NCI-H146 (cell line): ENCODE results near the gene GET4.
"Not testable (repeated sequence)": the region's sequence is repeated elsewhere in the genome, so short reads cannot be mapped to it uniquely, and the experiment has no call there.

ENCODE experiments used
- DNase-seq: peaks from one replicate; lab custom pipeline; 2025; lab: John Stamatoyannopoulos, UW

GET4 gene

DNA sequence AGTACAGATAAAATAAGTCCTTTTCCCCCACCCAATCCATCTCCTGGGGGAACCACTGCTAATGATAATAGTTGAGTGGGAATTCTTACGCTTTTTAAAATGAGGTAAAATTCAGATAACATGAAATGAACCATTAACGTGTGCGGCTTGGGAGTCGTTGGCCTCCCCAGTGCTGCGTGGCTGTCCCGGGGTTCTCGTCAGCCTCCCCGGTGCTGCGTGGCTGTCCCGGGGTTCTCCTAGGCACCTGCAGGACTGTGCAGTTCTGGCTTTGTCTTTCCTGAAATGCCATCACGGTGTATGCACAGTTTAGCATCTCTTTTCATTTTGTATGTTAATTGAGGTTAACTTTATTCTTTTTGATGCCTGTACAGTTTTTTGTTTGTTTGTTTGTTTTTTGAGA is 30.6 kb upstream of the GET4 start:
- DNase-seq, result no peak

DNA sequence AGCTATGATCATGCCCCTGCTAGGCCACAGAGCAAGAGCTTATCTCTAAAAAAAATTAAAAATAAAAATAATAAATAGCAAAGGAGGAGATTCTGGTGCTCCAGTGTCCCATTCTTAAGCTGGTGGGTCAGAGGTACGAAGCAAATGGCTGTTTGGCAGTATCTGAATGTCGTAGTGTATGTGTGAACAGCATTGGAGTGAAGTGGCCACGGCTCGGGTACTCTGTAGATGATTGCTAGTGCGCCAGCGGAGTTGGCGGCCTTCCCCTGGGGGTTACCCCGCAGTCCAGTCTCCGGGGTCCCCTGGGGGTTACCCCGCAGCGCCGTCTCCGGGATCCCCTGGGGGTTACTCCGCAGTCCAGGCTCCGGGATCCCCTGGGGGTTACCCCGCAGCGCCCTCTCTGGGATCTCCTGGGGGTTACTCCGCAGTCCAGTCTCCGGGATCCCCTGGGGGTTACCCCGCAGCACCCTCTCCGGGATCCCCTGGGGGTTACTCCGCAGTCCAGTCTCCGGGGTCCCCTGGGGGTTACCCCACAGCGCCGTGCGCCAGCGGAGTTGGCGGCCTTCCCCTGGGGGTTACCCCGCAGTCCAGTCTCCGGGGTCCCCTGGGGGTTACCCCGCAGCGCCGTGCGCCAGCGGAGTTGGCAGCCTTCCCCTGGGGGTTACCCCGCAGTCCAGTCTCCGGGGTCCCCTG is 29.2 kb upstream of the GET4 start:
- not testable (repeated sequence) for DNase-seq

- DNase-seq, result not testable (repeated sequence)
These were observed 28.6 kb upstream of the GET4 start for GRCh38 chr7:847728-848127.

DNA sequence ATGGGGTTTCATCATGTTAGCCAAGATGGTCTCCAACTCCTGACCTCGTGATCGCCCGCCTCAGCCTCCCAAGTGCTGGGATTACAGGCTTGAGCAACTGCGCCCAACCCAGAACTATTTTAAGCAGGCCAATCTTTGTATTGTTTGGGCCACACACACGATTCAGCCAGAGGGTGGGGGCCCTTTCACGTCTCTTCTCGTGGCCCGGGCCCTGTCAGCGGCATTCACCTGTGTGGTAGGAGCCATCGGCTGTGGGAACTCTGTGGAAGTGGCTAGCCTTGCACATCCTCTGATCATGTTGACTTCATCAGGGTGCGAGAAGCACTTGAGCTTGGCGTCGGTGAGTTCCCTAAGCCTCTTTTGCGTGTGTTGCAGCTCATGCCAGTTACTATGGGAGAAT is 27.2 kb upstream of the GET4 start:
- no peak for DNase-seq

GRCh38 chr7:849781-850180 is 26.6 kb upstream of the GET4 start:
- no peak for DNase-seq

- DNase-seq, result no peak
These were observed 25.1 kb upstream of the GET4 start for GRCh38 chr7:851204-851603.

- DNase-seq, result no peak
These were observed 22.8 kb upstream of the GET4 start for GRCh38 chr7:853366-854117.

DNA sequence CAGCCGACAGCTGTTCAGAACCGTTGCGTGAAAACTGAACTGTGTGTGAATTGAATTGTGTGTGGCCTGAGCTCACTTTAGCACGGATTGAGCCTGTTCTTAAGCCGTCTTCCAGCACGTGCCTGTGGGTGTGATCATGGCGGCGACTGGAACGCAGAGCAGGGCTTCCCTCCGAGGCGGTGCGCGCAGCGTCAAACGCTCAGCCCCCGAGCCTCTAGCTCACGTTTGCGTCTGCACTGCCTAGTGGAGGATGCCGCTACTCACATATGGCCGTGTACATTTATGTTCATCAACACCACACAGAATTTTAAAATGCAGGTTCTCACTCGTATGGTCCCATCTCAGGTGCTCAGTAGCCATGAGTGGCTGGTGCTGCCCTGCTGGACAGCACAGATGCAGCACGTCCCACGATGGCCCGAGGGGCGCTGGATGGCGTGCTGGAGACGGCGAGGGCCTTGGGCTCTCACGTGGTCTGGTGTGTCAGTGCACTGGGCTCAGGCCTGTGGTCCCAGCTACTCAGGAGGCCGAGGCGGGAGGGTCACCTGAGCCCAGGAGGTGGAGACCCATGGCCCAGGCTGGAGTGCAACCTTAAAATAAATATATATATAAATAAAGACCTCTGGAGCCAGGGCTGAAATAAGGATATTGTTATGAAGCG is 22.1 kb upstream of the GET4 start:
- DNase-seq, result no peak

DNA sequence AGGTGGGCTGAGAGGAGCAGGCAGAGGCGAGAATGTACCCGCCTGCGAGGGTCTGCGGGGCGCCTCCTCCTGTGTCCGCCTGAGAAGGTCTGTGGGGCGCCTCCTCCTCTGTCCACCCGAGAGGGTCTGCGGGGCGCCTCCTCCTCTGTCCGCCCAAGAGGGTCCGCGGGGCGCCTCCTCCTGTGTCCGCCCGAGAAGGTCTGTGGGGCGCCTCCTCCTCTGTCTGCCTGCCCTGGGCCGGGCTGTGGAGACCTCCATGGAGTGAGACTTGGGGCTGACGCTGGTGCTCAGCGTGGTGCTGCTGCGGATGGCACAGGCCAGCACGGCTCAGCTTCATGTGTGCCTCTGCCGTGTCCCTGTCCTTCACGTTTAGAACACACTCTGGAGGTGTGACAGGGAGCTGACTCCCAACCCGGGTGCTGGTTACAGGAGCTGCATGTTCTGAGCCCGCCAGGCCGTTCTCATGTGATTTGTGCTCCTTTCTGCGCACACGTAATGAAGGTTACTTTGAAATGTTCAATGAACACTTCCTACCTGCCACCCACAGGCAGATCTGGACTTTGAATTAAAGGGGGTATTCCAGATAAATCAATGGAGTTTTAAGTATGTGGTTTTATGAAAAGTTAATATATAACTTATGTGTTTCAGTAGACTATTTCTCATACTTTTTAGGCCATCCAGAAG is 20.5 kb upstream of the GET4 start:
- DNase-seq, result no peak

DNA sequence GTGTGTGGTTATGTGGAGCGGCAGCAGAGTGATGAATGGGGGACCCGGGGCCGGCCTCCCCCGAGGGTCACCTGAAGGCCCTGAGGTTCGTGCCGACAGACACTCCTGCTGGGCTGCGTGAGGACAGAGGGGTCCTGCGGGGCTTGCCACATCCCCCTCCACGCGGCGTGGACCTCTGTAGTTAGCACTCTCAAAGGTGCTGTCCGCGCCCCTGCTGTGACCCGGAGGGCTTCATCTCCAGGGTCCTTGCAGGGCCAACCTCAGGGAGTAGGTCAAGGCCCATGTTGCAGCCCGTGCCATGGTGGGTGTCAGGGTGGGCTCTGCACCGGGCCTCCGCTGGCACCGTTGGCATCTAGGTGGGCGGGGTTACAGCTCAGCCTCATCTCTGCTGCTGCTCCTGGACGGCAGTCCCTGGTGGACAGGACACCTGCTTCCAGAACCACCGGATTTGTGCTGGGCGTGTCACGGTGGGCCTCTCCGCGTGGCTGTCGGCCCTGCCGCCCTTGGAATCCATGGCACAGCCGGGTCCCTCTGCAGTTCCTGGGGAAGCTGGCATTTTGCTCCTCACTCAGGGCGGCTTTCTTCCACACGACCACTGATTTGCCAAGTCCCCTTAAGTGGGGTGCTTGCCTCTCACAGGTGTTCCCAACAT is 19.8 kb upstream of the GET4 start:
- no peak for DNase-seq

- no peak for DNase-seq
These were observed 18.7 kb upstream of the GET4 start for GRCh38 chr7:857661-858060.

GRCh38 chr7:859359-860030 is 16.9 kb upstream of the GET4 start:
- no peak for DNase-seq

DNA sequence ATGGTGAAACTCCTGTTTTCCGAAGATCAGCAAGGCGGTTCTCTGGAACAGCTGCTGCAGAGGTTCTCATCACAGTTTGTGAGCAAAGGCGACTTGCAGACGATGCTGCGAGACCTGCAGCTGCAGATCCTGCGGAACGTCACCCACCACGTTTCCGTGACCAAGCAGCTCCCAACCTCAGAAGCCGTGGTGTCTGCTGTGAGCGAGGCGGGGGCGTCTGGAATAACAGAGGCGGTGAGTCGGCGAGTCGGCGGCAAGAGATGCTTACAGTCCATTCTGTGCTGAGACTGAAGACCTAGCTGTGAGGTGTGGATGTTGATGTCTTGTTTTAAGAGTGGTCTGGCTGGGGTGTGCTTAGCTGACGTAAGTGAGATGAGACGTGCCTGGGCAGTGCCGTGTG is 16.2 kb upstream of the GET4 start:
- no peak for DNase-seq

DNA sequence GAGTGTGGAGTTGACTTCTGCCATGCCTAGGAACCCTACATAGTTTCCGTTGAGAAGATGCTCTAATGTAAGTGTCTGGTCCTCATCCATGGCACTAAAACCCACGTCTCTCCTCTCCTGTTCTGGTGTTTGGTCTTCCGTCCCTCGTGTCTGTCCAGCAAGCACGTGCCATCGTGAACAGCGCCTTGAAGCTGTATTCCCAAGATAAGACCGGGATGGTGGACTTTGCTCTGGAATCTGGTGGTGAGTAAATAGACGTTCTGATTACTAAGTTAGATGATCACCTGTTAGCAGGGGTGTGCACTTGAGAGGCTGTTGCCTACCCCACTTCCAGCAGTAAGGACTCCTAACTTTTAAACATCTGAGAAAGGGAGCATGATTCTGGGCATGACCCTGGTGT is 15.1 kb upstream of the GET4 start:
- DNase-seq, result no peak

DNA sequence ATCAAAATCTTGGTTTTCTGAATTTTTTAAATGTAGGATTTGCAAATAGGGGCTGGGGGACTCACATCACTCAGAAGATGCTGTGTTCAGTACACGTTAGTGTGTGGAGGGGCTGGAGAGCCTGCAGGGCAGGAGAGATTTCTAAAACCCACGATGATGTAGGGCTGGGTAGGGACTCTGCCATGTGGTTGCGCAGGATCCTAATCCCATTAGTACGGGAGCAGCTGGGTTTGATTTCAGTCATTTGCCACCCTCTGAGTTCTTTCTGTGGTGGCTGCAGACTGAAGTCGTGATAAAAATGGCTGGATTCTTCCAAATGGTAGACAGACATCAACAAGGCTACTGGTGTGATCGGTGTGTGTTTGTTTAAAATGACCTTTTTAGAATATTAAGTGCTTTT is 14.2 kb upstream of the GET4 start:
- DNase-seq, result no peak

DNA sequence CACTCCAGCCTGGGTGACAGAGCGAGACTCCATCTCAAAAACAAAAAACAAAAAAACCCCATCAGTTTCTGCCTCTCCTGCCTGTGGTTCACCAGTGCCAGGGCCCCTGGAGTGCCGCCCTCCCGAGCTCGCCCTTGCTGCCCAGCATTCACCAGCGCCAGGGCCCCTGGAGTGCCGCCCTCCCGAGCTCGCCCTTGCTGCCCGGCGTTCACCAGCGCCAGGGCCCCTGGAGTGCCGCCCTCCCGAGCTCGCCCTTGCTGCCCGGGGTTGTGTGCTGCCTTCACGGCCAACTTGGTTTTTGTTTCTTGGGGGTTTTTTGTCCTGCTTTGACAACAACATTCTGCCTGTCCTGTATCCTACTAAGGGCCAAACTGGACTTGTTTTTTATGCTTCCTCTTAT is 13.2 kb upstream of the GET4 start:
- DNase-seq, result no peak

- DNase-seq, result no peak
These were observed 10.4 kb upstream of the GET4 start for GRCh38 chr7:865921-866320.

DNA sequence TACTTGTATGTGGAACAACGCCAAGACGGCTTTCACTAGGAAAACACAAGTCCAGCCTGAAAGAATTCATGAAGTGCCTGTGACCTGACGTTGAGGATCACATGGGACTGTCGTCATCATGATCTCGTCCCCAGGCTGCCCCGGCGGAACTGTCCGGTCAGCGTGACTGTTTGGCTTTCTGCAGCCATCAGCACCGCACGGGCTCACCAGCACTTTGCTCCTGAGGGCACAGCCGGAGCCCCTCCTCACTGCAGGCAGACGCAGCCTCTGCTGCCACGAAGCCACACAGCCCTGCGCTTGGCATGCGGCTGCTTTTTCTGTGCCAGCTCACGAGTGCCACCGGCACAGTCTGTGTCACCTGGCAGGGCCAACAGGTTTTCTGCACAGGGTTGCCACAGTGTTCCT is 9.4 kb upstream of the GET4 start:
- no peak for DNase-seq

- DNase-seq, result no peak
These were observed 8.8 kb upstream of the GET4 start for GRCh38 chr7:867406-868188.

GRCh38 chr7:868189-868486 is 8.2 kb upstream of the GET4 start:
- DNase-seq, result no peak

DNA sequence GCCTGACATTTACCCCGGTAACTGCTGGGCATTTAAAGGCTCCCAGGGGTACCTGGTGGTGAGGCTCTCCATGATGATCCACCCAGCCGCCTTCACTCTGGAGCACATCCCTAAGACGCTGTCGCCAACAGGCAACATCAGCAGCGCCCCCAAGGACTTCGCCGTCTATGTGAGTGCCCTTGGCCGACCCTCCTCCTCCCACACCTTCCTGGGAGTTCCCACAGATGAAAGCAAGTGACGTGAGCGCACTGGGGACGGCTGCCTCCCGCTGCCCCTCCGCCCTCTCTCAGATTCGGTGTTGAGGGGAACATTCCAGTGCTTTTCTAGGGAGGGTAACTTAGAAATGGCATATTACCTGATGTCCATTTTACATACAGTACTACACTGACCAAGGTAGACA is 7.0 kb upstream of the GET4 start:
- no peak for DNase-seq
